ENCODE results near the gene CHPF2.

DNA sequence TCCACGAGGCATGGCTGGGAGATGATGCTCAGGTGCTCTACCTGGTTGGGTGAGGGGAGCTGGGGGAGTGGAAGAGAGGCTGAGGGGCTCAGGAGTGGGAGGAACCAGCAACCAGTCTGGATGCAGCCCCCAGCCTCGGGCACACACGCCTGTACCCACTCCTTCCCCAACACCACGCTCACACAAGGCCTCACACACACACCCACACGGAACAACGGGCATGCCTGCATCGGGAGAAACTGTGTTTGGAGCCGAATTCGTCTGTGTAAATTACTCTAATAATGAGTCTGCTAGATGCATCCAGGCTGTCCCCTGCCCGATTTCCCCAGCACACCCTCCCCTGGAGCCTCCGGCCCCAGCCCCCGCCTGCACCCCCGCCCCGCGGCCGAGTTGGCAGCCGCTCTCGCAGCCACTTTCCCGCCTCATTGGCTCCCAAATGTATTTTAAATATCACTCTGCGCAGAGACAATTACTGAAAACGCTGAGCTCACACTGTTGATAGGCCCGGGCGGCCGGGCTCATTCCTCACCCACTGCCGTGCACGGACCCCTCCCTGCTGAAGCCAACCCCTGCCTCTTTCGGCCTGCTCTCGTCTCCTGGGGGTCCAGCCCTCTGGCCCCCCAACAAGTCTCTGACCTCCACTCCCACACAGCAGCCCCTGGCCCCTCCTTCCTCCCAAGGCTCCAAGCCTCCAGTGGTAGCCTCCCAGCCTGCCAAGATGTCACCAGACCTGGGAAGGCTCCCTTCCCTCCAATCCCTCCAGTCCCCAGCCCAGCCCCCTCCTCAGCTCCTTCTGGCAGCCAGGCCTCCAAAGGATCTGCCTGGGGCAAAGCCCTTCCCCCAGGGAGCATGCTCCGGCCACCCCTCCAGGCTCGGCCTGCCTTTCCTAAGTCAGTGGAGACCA, 33.1 kb upstream of the CHPF2 start:
- TF ChIP-seq, protein P1, sequence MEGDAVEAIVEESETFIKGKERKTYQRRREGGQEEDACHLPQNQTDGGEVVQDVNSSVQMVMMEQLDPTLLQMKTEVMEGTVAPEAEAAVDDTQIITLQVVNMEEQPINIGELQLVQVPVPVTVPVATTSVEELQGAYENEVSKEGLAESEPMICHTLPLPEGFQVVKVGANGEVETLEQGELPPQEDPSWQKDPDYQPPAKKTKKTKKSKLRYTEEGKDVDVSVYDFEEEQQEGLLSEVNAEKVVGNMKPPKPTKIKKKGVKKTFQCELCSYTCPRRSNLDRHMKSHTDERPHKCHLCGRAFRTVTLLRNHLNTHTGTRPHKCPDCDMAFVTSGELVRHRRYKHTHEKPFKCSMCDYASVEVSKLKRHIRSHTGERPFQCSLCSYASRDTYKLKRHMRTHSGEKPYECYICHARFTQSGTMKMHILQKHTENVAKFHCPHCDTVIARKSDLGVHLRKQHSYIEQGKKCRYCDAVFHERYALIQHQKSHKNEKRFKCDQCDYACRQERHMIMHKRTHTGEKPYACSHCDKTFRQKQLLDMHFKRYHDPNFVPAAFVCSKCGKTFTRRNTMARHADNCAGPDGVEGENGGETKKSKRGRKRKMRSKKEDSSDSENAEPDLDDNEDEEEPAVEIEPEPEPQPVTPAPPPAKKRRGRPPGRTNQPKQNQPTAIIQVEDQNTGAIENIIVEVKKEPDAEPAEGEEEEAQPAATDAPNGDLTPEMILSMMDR (IDR thresholded peaks at IDR 0.05 in 8 of 11, conservative IDR thresholded peaks at IDR 0.05 in 3 of 11) = no peak
- TF ChIP-seq POLR2AphosphoS5 (IDR thresholded peaks at IDR 0.05) = no peak

Measured in spleen (tissue), 7 donors.